Keratinocyte (primary cell): ENCODE data around the gene MCOLN2. TPM values are rescaled to one million over a fixed set of nuclear protein-coding genes. Genes with fewer than 3 reads are reported as not detected.

Source experiments
- DNase-seq: peaks from one replicate; pipeline ENCODE4 v3.0.0-alpha.2; 2011; ENCODE audit warnings: low read depth, missing footprints, low spot score
- FAIRE-seq: peaks from 2 replicates; lab custom pipeline; 2011; peaks lifted over from hg19 to GRCh38; lab: Jason Lieb, UNC
- H2AFZ ChIP-seq: 2 replicates; pipeline ENCODE4 v1.6.0; 2012; ENCODE audit warnings: low read length, control low read depth, inconsistent platforms; ENCODE audit not compliant: control insufficient read depth
- H3K27ac ChIP-seq: 2 replicates; pipeline ENCODE4 v1.5.1; 2011; ENCODE audit warnings: low read length; ENCODE audit not compliant: control insufficient read depth, insufficient read depth
- H3K27me3 ChIP-seq: 3 replicates; pipeline ENCODE4 v1.6.0; 2011; ENCODE audit warnings: low read length; ENCODE audit not compliant: control insufficient read depth, insufficient read depth; ENCODE audit errors: extremely low read depth
- H3K36me3 ChIP-seq, 2 experiments: 2 replicates in 1 of 2; 3 replicates in 1 of 2; pipeline ENCODE4 v1.5.1; 2011; ENCODE audit warnings: low read length in 2 of 2, mild to moderate bottlenecking in 1 of 2; ENCODE audit not compliant: control insufficient read depth in 2 of 2, insufficient read depth in 2 of 2; ENCODE audit errors: extremely low read depth in 1 of 2
- H3K4me1 ChIP-seq: 3 replicates; pipeline ENCODE4 v1.5.1; 2011; ENCODE audit warnings: low read length; ENCODE audit not compliant: control insufficient read depth, insufficient read depth; ENCODE audit errors: extremely low read depth
- H3K4me2 ChIP-seq: 3 replicates; pipeline ENCODE4 v1.6.0; 2011; ENCODE audit warnings: low read depth, low read length; ENCODE audit not compliant: control insufficient read depth, insufficient read depth; ENCODE audit errors: extremely low read depth
- H3K4me3 ChIP-seq, 3 experiments: fragments of 200-600 bp in 1 of 3; sonication (generic) in 1 of 3; 2 replicates in 2 of 3; 3 replicates in 1 of 3; pipeline ENCODE4 v1.5.1; 2011 to 2016; ENCODE audit warnings: low read length in 3 of 3, mild to moderate bottlenecking in 3 of 3, control low read depth in 2 of 3, inconsistent platforms in 1 of 3, low read depth in 1 of 3, mixed read lengths in 1 of 3, mixed run types in 1 of 3, moderate library complexity in 1 of 3; ENCODE audit not compliant: control insufficient read depth in 2 of 3, insufficient read depth in 2 of 3; ENCODE audit errors: extremely low read depth in 1 of 3
- H3K79me2 ChIP-seq: 2 replicates; pipeline ENCODE4 v1.6.0; 2012; ENCODE audit warnings: low read length; ENCODE audit not compliant: control insufficient read depth, insufficient read depth
- H3K9ac ChIP-seq: 3 replicates; pipeline ENCODE4 v1.6.0; 2011; ENCODE audit warnings: low read length; ENCODE audit not compliant: control insufficient read depth, insufficient read depth; ENCODE audit errors: extremely low read depth
- H3K9me1 ChIP-seq: 3 replicates; pipeline ENCODE4 v1.6.0; 2011; ENCODE audit warnings: low read length; ENCODE audit not compliant: control insufficient read depth, insufficient read depth; ENCODE audit errors: extremely low read depth
- H3K9me3 ChIP-seq: 2 replicates; pipeline ENCODE4 v1.5.1; 2012; ENCODE audit warnings: low read depth, low read length; ENCODE audit not compliant: control insufficient read depth
- H4K20me1 ChIP-seq: 3 replicates; pipeline ENCODE4 v1.6.0; 2011; ENCODE audit warnings: low read length; ENCODE audit not compliant: control insufficient read depth, insufficient read depth; ENCODE audit errors: extremely low read depth
- CTCF ChIP-seq, 3 experiments: IDR thresholded peaks in 1 of 3; conservative IDR thresholded peaks in 1 of 3; optimal IDR thresholded peaks in 1 of 3; 2 replicates in 2 of 3; 3 replicates in 1 of 3; pipeline versions ENCODE3 to v1.5.1; 2011; ENCODE audit warnings: low read length in 3 of 3, mild to moderate bottlenecking in 3 of 3, moderate library complexity in 2 of 3, control low read depth in 1 of 3, inconsistent platforms in 1 of 3; ENCODE audit not compliant: insufficient read depth in 2 of 3; ENCODE audit errors: extremely low read depth in 1 of 3
- EZH2 ChIP-seq: IDR thresholded peaks from one replicate; pipeline ENCODE4 v1.6.1; 2012; ENCODE audit warnings: inconsistent platforms, mild to moderate bottlenecking, low read length, moderate library complexity
- dilution Hi-C: fragments of 300-500 bp; cut with MboI; formaldehyde crosslinking; loops from one replicate; pipeline ENCODE4 v1.7.0; 2020; ENCODE audit warnings: low sequenced_read_pairs; ENCODE audit not compliant: extremely low pct_ligation_motif_present
- polyA plus RNA-seq, 5 experiments: library from polyadenylated mRNA; depleted of rRNA in 3 of 5; stranded (reverse) in 3 of 5; stranded (forward) in 1 of 5; unstranded in 1 of 5; fragments of >200 nt; gene quantifications; 1 replicate in 1 of 5; 2 replicates in 3 of 5; 3 replicates in 1 of 5; pipeline versions ENCODE4 v1.2.1 to v1.2.3, GENCODE V29; 2011 to 2012; ENCODE audit warnings: missing spikeins in 2 of 5, low read depth in 1 of 5, low replicate concordance in 1 of 5

The MCOLN2 gene
- polyA plus RNA-seq, 1 donor (not counting 4 experiments of a cell fraction or from before 2014, with no cell fraction given): 0.14 TPM

DNA sequence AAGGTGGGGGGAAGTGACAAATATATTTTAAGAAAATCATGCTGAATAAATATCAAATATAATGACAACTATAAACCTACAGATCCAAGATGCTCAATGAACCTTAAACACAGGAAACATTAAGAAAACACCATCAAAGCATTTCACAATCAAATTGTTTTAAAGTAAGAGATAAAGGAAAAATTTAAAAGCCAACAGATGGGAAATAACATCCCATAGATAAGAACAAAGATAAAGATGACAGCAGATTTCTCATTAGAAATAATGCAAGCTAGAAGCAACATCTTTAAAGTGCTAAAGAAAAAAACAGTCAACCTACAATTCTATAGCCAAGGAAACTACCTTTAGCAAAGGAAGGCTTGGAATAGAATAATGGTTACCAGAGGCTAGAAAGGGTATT lies 33.6 kb upstream of the MCOLN2 start:
- Histone ChIP-seq H2AFZ (no peak overlapping the region), H3K9ac (no peak overlapping the region), H4K20me1 (no peaks in the 10 kb centered on the region), H3K9me1 (no peaks in the 10 kb centered on the region), H3K9me3 (no peaks in the 10 kb centered on the region), H3K27ac (no peak overlapping the region), H3K4me3 (no peak overlapping the region), H3K4me1 (no peaks in the 10 kb centered on the region), H3K27me3 (no peaks in the 10 kb centered on the region), H3K4me2 (no peak overlapping the region), H3K79me2 (no peaks in the 10 kb centered on the region), H3K36me3 (no peaks in the 10 kb centered on the region)
- no peak for FAIRE-seq
- dilution Hi-C loops: no loop called here
- TF ChIP-seq EZH2: no peak
- no peak for TF ChIP-seq CTCF (optimal IDR thresholded peaks at IDR 0.05 in 1 of 3, IDR thresholded peaks at IDR 0.05 in 1 of 3, conservative IDR thresholded peaks at IDR 0.05 in 1 of 3; ENCODE audit: extremely low read depth in 1 of 3, insufficient read depth in 2 of 3, low read length in 3 of 3)
- DNase-seq: no peak

DNA sequence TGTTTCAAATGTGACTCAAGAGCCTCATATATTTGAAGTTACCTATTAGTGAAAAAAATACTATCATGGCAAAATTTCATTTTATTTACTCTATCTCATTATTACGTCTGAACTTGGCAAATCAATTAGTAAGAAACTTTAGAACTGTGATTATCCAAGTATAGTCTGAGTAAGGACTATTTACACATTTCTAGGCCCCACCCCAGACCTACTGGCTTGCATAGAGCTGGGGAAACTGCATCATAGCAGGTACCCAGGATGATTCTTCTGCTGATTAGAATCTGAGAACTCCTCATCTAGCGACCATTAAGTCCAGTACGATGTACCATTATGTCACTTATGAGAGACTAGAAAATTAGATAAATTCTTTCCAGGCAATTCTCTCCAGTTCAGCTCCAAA lies 31.2 kb upstream of the MCOLN2 start:
- Histone ChIP-seq H3K79me2 (no peaks in the 10 kb centered on the region), H4K20me1 (no peaks in the 10 kb centered on the region), H2AFZ (no peak overlapping the region), H3K4me1 (no peaks in the 10 kb centered on the region), H3K4me3 (no peak overlapping the region), H3K27me3 (no peaks in the 10 kb centered on the region), H3K9me1 (no peaks in the 10 kb centered on the region), H3K27ac (no peak overlapping the region), H3K9ac (no peak overlapping the region), H3K9me3 (no peaks in the 10 kb centered on the region), H3K36me3 (no peaks in the 10 kb centered on the region), H3K4me2 (no peak overlapping the region)
- DNase-seq (no peak), FAIRE-seq (no peak)
- dilution Hi-C loops: no loop called here
- no peak for TF ChIP-seq EZH2
- TF ChIP-seq CTCF (optimal IDR thresholded peaks at IDR 0.05 in 1 of 3, IDR thresholded peaks at IDR 0.05 in 1 of 3, conservative IDR thresholded peaks at IDR 0.05 in 1 of 3; ENCODE audit: extremely low read depth in 1 of 3, insufficient read depth in 2 of 3, low read length in 3 of 3): no peak
